ENCODE measurements around the gene MYBPC2. TPM values are rescaled to one million over a fixed set of nuclear protein-coding genes. Genes with fewer than 3 reads are reported as not detected.

MYBPC2 gene
- total and polyA plus RNA-seq, 2 donors (not counting 3 experiments of a cell fraction or from before 2014, with no cell fraction given), result 0.03 TPM; not detected in 1

GRCh38 chr19:50416034-50416977 is 16.4 kb upstream of the MYBPC2 start:
- FAIRE-seq, result no peak
- ChIA-PET CTCF (interaction anchor here (1.2 to 5.7 kb wide), 4 partner anchors 44 to 59 kb away, joined by 7 to 88 read pairs (median 11); no protein-coding TSS in a partner anchor), POLR2A (no interaction called here)
- Histone ChIP-seq H3K27ac (ENCODE audit: insufficient read depth, low read depth, low read length) (no peak overlapping the region), H4K20me1 (replicated peaks; ENCODE audit: control insufficient read depth, extremely low read depth, insufficient read depth, low read length) (no peaks in the 10 kb centered on the region), H2AFZ (ENCODE audit: low read depth, low read length) (no peak overlapping the region), H3K27me3 (ENCODE audit: control insufficient read depth in 2 of 2, insufficient read depth in 2 of 2, low read length in 2 of 2) (peaks cover 15 to 21% of the 10 kb centered on the region in 2 experiments), H3K4me1 (ENCODE audit: control insufficient read depth, extremely low read depth, insufficient read depth, low read length) (no peaks in the 10 kb centered on the region), H3K4me2 (ENCODE audit: insufficient read depth, low read length) (no peak overlapping the region), H3K9me3 (replicated peaks; ENCODE audit: control insufficient read depth, insufficient read depth, low read length) (no peaks in the 10 kb centered on the region), H3K79me2 (ENCODE audit: control insufficient read depth, insufficient read depth, low read length) (no peaks in the 10 kb centered on the region), H3K9me1 (replicated peaks; ENCODE audit: control insufficient read depth, extremely low read depth, insufficient read depth, low read length) (no peaks in the 10 kb centered on the region), H3K9ac (replicated peaks; ENCODE audit: extremely low read depth, insufficient read depth, low read length) (no peak overlapping the region), H3K36me3 (ENCODE audit: control insufficient read depth in 2 of 2, extremely low read depth in 1 of 2, insufficient read depth in 2 of 2, low read length in 2 of 2) (peaks cover 0 to 3% of the 10 kb centered on the region in 2 experiments), H3K4me3 (replicated peaks in 1 of 3; ENCODE audit: insufficient read depth in 1 of 3, low read depth in 1 of 3, low read length in 3 of 3) (no peak overlapping the region)
- BruUV-seq (replicated peaks), result no TSS peak
- TF ChIP-seq GATA2 (IDR thresholded peaks at IDR 0.05; ENCODE audit: insufficient read depth, insufficient read length, low read depth, low read length), result no peak
- TF ChIP-seq, protein P1, sequence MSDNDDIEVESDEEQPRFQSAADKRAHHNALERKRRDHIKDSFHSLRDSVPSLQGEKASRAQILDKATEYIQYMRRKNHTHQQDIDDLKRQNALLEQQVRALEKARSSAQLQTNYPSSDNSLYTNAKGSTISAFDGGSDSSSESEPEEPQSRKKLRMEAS (IDR thresholded peaks at IDR 0.05; ENCODE audit: insufficient read depth, insufficient read length), result no peak
- TF ChIP-seq MYC (IDR thresholded peaks at IDR 0.05; ENCODE audit: low read depth, low read length), result no peak
- no peak for TF ChIP-seq FOS (IDR thresholded peaks at IDR 0.05; ENCODE audit: borderline replicate concordance, insufficient read depth, low read length)
- no peak for DNase-seq (ENCODE audit: low read depth, low spot score)
- dilution Hi-C loops (cut with MboI; ENCODE audit: extremely low pct_ligation_motif_present, low sequenced_read_pairs), result no loop called here
- intact Hi-C loops (cut with micrococcal nuclease), result no loop called here
